HUES48 (cell line): ENCODE data around the gene RFTN1.
"Not testable (repeated sequence)": the region's sequence is repeated elsewhere in the genome, so short reads cannot be mapped to it uniquely, and the experiment has no call there.

ENCODE experiments used
- H3K27ac ChIP-seq: one replicate; pipeline ENCODE4 v1.7.0; 2013; ENCODE audit warnings: low read depth, low read length, inconsistent platforms
- H3K27me3 ChIP-seq: 2 replicates; pipeline ENCODE4 v1.6.1; 2013; ENCODE audit warnings: mild to moderate bottlenecking, low read length; ENCODE audit not compliant: control insufficient read depth, insufficient read depth
- H3K36me3 ChIP-seq: 2 replicates; pipeline ENCODE4 v1.6.1; 2013; ENCODE audit warnings: low read length; ENCODE audit not compliant: control insufficient read depth, insufficient read depth
- H3K4me1 ChIP-seq: 2 replicates; pipeline ENCODE4 v1.6.1; 2013; ENCODE audit warnings: mild to moderate bottlenecking, low read length; ENCODE audit not compliant: control insufficient read depth, insufficient read depth
- H3K4me3 ChIP-seq: 2 replicates; pipeline ENCODE4 v1.5.1; 2013; ENCODE audit warnings: mild to moderate bottlenecking, low read depth, low read length
- H3K9ac ChIP-seq: 2 replicates; pipeline ENCODE4 v1.6.1; 2013; ENCODE audit warnings: mild to moderate bottlenecking, low read depth, low read length, moderate library complexity
- H3K9me3 ChIP-seq: 2 replicates; pipeline ENCODE4 v1.6.1; 2013; ENCODE audit warnings: low read length; ENCODE audit not compliant: control insufficient read depth, insufficient read depth

RFTN1 gene

DNA sequence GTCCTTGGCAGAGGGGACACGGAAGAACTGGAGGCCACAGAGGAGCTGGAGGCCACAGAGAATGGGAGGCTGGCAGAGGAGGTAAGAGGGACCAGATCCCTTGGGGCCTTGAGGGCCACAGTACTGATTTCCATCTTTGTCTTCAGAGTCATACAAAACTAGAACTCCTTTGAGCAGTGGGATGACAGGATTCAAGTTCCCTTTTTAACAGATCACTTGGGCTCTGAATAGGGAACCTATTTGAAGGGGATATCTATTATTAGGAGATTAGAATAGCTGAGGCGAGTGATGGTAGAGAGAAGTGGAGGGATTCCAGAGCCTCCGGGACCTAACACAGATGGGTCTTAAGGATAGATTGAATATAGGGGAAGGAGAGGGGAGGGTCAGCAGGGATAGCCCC lies 192.8 kb downstream of the RFTN1 start:
- Histone ChIP-seq H3K27me3 (no peaks in the 10 kb centered on the region), H3K4me1 (no peaks in the 10 kb centered on the region), H3K4me3 (no peak overlapping the region), H3K9me3 (no peaks in the 10 kb centered on the region), H3K9ac (no peak overlapping the region), H3K36me3 (peaks cover 43% of the 10 kb centered on the region), H3K27ac (no peak overlapping the region)

DNA sequence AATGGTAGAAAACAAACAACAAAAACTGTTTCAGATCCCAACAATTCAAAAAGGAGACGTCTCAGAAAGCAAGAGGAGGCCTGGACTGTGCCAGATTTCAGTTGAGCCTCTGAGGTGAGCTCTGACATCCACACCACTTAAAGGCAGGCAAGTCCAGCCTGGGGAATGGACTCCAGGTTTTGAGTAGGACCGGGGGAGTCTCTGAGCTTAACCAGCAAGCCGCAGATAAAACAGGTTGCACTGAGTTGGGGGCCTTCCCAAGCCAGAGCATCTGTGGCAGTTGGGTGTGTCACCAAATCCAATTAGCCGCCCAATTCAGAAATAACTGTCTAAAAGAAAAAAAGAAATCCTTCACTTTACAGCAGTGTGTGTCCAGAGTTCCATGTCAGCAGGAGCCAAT lies 193.8 kb downstream of the RFTN1 start:
- H3K27ac ChIP-seq = no peak overlapping the region
- no peaks in the 10 kb centered on the region for H3K9me3 ChIP-seq
- no peak overlapping the region for H3K9ac ChIP-seq
- no peak overlapping the region for H3K4me3 ChIP-seq
- H3K4me1 ChIP-seq = no peaks in the 10 kb centered on the region
- peaks cover 37% of the 10 kb centered on the region for H3K36me3 ChIP-seq
- no peaks in the 10 kb centered on the region for H3K27me3 ChIP-seq

DNA sequence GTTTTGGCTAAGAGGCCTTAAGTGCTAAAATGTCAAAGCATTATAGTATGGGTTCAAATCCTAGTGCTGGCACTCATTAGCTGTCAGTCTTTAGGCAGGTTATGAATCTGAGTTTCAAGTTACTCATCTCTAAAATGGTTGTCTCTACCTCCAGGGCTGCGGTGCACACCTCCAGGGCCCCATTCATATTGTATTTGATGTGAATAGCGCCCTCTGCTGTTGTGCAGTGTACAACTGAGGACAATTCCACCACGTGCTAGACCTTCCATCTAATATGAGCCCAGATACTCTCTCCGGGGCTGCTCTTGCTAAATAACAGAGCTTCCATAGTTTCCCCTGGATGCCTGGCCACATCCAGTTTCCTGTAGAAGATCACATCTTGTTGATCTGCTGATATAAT lies 194.2 kb downstream of the RFTN1 start:
- peaks cover 37% of the 10 kb centered on the region for H3K36me3 ChIP-seq
- H3K27me3 ChIP-seq = no peaks in the 10 kb centered on the region

GRCh38 chr3:16318176-16318575 lies 195.3 kb downstream of the RFTN1 start:
- no peaks in the 10 kb centered on the region for H3K9me3 ChIP-seq
- no peak overlapping the region for H3K9ac ChIP-seq
- H3K4me3 ChIP-seq = no peak overlapping the region
- H3K27ac ChIP-seq = no peak overlapping the region
- no peaks in the 10 kb centered on the region for H3K27me3 ChIP-seq
- peaks cover 41% of the 10 kb centered on the region for H3K36me3 ChIP-seq
- H3K4me1 ChIP-seq = no peaks in the 10 kb centered on the region

More for the DNA sequence above, 194.2 kb downstream of the RFTN1 start:
- H3K9me3 ChIP-seq = no peaks in the 10 kb centered on the region
- no peak overlapping the region for H3K9ac ChIP-seq
- no peaks in the 10 kb centered on the region for H3K4me1 ChIP-seq
- no peak overlapping the region for H3K4me3 ChIP-seq
- no peak overlapping the region for H3K27ac ChIP-seq

GRCh38 chr3:16317561-16317945 lies 195.9 kb downstream of the RFTN1 start:
- Histone ChIP-seq H3K9ac (no peak overlapping the region), H3K27me3 (no peaks in the 10 kb centered on the region), H3K4me1 (no peaks in the 10 kb centered on the region), H3K36me3 (peaks cover 40% of the 10 kb centered on the region), H3K27ac (no peak overlapping the region), H3K4me3 (no peak overlapping the region), H3K9me3 (no peaks in the 10 kb centered on the region)

- H3K27me3 ChIP-seq = no peaks in the 10 kb centered on the region
- H3K4me1 ChIP-seq = no peaks in the 10 kb centered on the region
- no peak overlapping the region for H3K9ac ChIP-seq
- peaks cover 38% of the 10 kb centered on the region for H3K36me3 ChIP-seq
- no peaks in the 10 kb centered on the region for H3K9me3 ChIP-seq
- no peak overlapping the region for H3K4me3 ChIP-seq
- H3K27ac ChIP-seq = no peak overlapping the region
Measured at GRCh38 chr3:16316847-16317560, 196.5 kb downstream of the RFTN1 start.

- Histone ChIP-seq H3K4me1 (no peaks in the 10 kb centered on the region), H3K9ac (no peak overlapping the region), H3K9me3 (no peaks in the 10 kb centered on the region), H3K27me3 (no peaks in the 10 kb centered on the region), H3K4me3 (no peak overlapping the region), H3K36me3 (peaks cover 35% of the 10 kb centered on the region), H3K27ac (no peak overlapping the region)
Measured at GRCh38 chr3:16316396-16316795, 197.1 kb downstream of the RFTN1 start.

DNA sequence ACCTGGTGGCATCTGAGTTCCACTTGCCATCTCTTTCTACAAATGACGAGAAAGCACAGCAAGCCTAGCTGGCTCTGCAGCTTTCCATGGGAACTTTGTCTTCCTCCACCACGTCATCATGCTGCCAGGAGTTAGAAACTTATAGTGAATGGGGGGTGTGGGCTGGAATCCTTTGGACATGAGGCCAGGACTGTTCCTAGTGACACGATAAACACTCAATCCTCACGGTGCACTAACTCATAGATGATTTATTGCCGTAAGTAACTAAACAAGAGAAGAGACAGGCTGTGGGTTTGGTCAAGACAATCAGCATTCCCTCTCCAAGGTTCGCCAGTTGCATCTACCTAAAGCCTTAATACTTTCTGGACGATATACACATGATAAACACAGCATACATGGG lies 197.9 kb downstream of the RFTN1 start:
- Histone ChIP-seq H3K27me3 (no peaks in the 10 kb centered on the region), H3K9me3 (no peaks in the 10 kb centered on the region), H3K27ac (no peak overlapping the region), H3K9ac (no peak overlapping the region), H3K4me1 (no peaks in the 10 kb centered on the region), H3K36me3 (peaks cover 35% of the 10 kb centered on the region), H3K4me3 (no peak overlapping the region)

GRCh38 chr3:16313886-16314645 lies 199.4 kb downstream of the RFTN1 start:
- Histone ChIP-seq H3K9ac (no peak overlapping the region), H3K36me3 (peaks cover 28% of the 10 kb centered on the region), H3K27me3 (no peaks in the 10 kb centered on the region), H3K4me3 (no peak overlapping the region), H3K4me1 (no peaks in the 10 kb centered on the region), H3K27ac (no peak overlapping the region), H3K9me3 (no peaks in the 10 kb centered on the region)

DNA sequence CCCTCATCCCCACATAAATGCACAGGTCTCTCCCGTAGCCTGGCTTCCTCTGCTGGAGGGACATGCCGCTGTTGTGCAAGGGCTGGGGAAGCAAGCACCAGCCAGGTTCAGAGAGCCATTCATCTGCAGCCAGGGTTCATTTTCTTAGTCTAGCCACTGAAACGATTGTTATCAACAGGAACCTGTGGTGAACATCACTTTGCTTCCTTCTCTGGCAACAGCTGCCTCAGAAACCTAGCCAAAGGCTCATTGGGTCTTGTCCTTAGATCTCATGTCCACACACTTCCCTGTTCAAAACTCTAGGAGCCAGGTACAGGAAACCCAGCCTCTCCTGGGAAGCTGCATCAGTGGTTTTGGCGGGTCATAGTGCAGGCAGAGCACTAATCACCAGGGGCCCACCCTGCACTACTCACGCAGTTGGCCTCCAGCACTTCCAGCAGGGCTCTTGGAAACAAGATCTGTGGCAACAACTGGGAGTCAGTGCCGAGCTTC lies 201.5 kb downstream of the RFTN1 start:
- no peaks in the 10 kb centered on the region for H3K9me3 ChIP-seq
- H3K27me3 ChIP-seq = no peaks in the 10 kb centered on the region
- H3K4me3 ChIP-seq = no peak overlapping the region
- no peaks in the 10 kb centered on the region for H3K4me1 ChIP-seq
- peaks cover 24% of the 10 kb centered on the region for H3K36me3 ChIP-seq
- no peak overlapping the region for H3K9ac ChIP-seq
- no peak overlapping the region for H3K27ac ChIP-seq

- H3K9ac ChIP-seq = not testable (repeated sequence)
Measured at GRCh38 chr3:16310486-16310885, 203.0 kb downstream of the RFTN1 start.

More at GRCh38 chr3:16310486-16310885, 203.0 kb downstream of the RFTN1 start:
- H3K27me3 ChIP-seq, H3K9me3 ChIP-seq, H3K4me1 ChIP-seq, H3K27ac ChIP-seq, H3K4me3 ChIP-seq: not testable (repeated sequence)
- peaks cover 24% of the 10 kb centered on the region for H3K36me3 ChIP-seq
